Stimulated activated CD4-positive, alpha-beta T cell treated with anti-CD3 and anti-CD28 coated beads, Interleukin-4, amount 100 ng/mL, for 4 hours (primary cell): ENCODE data around the gene COL27A1.
"Not testable (repeated sequence)": the region's sequence is repeated elsewhere in the genome, so short reads cannot be mapped to it uniquely, and the experiment has no call there.

Experiments
- DNase-seq, 2 experiments: peaks; one replicate each; pipeline ENCODE4 v3.0.0-alpha.2; 2020

Gene COL27A1

DNA sequence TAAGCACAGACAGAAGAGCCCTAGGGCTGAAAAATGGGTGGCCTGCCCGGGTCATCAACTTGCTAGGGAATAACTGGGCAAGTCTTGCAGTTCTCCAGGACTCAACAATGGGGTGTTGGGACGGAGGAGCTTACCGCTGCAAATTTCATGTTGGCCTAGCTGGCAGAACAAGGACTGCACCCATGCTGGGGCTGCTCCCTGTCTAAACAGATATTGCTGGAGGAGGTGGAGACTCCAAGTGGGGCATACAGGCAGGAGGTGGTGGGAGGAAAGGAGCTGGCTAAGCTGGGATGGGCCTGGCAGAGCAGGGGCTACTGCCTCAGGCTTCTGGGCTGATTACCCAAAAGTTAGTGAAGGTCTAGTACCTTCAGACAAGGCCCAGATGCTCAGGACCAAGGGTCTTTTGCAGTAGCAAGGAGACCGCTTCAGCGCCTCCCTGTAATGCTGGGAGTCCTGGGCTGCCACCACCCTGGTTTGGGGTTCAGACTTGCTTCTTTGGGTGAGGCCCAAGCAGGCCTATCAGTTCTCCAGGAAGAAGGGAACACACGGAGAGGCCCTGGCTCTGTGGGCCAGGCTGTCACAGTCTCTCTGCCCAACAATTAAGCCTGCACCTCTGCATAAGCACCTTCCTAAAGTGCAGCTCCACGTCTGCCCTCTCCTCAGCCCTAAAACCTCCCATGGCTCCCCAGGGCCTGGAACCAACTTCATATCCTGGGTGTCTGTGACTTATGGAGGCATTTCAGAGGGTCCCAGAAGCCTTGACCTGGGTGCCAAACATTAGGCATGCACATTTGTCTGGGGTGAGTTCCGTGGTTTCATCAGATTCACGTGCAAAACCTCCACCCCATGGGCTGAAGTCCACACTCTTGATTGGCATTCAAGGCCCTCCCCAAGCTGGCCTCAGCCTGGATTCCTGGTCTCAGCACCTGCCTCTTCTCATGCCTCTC is 32.0 kb upstream of the COL27A1 start:
- DNase-seq: no peak

DNA sequence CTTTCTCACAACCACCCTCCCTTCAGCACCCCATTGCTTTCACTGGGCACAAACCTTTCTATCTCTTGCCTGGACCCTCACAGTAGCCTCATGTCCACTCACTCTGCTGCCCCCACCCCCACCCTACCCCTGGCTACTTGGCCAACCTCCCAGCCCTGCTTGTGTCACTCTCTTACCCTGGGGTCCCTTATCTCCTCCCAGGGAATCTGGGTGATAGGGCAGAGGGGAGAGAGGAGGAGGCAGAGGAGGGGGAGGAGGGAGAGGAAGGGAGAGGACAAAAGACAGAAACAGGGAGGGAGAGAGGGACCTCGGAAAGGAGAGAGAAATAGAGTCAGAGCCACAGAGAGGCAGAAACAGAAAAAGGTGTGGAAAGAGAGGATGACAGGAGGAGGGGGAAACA is 31.2 kb upstream of the COL27A1 start:
- DNase-seq: no peak

DNA sequence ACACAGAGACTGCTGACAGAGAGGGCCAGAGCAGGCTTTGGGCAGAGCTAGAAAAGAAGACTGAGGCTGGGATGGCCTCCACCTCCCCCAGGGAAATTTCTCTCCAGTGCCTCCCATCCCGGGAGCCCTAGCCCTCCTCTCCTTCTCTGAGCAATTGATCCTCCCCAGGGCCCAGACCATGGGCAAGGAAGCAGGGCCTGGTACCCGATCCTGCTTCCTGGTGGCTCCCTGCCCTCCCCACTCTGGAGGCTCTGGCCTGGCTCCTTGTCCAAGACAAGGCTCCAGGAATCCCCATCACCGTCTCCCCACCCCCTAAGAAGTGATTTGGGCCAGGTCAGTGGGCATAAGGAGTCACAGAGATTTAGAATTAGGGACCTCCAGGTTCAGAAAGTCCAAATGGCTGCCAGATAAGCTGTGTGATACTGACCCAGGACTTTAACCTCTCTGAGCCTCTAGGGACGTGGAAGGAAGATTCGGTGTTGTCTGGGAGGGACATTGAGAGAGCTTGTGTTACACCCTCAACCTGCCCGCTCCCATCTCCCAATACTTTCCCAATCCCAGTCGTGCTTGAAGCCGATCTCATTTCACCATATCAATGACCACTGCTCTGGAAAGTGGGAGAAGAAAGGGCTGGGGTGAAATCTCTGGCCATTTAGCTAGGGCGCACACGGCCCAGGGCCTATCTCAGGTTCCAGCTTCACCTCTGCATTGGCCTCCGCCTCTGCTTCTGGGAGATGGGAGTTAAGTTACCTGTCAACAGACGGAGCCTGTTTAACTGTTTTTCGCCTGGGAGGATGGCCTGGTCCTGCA is 30.5 kb upstream of the COL27A1 start:
- no peak for DNase-seq

DNA sequence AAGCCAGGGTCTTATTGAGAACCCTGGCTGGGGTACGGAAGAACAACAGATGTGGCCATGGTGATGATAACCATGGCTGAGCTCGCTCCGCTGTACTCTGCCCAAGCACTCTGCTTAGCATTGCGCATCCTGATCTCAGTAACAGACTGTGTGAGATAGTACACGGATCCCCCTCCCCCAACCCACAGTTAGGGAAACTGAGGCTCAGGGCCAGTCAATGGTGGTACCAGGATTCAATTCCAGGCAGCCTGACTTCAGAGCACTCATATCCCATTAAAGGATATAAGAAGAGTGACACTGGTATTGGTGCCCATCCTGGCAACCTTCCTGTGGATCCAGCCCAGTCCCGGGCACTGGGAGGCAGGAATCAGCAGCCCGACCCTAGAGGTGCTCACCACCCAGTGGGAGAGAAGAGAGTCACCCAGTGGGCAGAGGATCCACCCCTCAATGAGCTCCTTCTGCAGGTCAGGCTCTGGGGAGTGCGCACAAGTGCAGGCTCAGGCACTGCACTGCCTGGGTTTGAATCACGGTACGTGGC is 29.8 kb upstream of the COL27A1 start:
- no peak for DNase-seq

DNA sequence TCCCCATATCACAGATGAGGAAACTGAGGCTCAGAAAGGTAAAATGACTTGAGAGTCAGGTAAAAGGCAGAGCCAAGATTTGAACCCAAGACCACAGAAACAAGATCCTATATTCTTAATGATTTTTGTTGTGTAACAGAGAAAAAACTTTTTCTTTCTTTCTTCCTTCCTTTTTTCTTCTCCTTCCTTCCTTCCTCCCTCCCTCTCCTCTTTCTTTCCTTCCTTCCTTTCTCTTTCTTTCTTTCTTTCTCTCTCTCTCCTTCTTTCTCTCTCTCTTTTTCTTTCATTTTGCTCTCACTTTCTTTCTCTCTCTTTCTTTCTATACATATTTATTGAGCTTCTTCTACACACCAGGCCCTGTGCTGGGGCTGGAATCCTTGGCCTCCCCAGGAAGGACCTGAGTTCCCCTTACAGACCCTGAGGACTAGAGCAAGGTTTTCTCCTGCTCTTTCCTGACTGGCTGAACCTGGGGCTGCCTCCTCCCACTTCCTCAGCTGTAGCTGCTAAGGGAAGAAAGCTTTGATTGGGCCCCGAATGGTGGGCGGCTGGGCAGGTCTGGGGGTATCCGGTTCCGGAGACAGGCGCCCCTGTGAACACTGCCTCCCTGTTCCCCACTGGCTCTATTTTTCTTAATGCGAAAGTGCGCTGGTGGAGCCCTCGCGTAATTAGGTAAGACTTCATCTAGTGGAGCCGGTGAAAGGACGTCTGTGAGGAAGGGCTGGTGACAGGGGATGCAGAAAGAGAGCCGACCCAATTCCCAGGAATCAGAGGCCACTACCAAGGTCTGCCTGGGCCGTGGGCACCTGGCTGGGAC is 28.9 kb upstream of the COL27A1 start:
- DNase-seq: no peak

DNA sequence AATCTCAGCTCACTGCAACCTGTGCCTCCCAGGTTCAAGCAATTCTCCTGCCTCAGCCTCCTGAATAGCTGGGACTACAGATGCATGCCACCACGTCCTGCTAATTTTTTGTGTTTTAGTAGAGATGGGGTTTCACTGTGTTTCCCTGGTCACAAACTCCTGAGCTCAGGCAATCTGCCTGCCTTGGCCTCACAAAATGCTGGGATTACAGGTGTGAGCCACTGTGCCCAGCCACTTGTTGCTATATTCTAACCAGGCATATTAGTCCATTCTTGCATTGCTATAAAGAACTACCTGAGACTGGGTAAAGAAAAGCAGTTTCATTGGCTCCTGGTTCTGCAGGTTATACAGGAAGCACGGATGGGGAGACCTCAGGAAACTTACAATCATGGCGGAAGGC is 26.6 kb upstream of the COL27A1 start:
- DNase-seq: not testable (repeated sequence)

DNA sequence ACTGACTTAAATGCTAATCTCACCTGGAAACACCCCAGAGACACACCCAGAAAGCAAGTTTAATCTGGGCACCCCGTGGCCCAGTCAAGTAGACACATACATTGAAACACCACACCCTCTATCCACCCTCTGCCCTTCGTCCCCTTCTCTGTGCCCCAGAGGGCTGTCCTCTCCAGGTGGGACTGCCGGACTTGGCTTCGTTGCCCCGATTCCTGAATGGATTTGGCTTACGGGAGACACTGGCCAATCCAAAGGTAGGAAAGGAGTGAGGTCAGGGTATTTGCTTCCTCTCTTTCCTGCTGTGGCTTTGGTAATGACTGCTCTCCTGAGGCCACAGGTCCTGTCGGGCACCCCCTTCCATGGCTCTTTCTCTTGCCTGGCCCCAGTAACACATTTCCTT is 25.2 kb upstream of the COL27A1 start:
- DNase-seq: no peak

DNA sequence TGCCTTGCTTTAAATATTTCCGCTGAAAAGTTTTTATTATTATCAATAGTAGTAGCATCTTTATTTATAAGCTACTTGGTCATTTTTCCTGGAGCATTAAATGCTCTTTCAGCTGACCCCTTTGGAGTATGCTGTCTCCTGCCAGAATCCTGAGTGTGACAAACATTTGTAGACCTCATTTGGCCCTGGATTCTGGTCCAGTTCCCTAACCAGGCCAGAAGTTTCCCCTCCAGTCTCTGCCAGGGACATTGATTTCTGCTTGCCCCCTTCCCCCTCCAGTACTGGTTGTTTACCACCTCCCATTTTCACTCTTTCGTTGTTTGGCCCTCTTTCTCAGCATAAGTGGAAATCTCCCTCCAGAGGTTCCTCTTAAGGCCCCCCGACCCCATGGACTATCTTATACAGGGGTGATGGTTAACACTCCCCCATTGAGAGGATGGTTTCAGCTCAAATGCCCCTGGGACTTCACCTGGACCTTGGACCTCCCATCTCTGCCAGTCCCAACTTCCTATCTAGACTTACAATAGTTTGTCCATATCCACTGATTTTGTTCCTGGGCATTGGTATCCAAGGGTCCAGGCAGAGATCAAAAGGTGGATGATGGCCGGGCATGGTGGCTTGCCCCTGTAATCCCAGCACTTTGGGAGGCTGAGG is 24.6 kb upstream of the COL27A1 start:
- DNase-seq: no peak

DNA sequence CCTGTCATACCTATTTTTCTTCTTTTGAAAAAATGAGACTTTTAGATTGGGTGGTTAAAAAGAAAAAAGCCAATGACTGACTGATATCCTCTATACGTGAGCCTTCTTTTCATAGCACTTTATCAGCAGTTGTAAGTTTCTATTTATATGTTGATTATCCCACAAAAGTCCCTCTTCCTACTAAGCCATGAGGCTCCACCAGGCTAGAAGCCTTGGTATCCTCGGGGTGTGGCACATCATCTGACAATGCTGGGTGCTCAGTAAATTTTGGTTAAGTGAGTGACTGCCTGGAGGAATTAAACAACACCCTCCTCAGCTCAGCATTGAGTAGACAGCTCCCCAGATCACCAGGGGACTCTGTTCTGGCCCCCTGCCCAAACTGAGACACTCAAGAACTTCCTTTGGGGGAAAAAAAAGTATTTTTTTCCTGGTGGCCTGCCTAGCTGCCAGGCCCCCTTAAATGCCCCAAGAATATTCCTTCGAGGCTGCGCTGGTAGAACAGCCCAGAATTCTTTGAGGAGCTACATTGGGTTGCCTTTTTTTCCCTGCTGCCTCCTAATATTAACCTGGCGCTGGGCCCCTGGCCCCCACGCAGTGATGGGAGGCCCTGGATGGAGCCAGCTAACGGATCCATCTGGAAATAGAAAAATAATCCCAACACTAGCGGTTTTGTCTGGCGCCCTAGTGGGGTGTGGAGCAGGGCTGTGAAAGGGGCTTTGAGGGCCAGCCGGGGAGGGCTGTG is 23.4 kb upstream of the COL27A1 start:
- DNase-seq: no peak

DNA sequence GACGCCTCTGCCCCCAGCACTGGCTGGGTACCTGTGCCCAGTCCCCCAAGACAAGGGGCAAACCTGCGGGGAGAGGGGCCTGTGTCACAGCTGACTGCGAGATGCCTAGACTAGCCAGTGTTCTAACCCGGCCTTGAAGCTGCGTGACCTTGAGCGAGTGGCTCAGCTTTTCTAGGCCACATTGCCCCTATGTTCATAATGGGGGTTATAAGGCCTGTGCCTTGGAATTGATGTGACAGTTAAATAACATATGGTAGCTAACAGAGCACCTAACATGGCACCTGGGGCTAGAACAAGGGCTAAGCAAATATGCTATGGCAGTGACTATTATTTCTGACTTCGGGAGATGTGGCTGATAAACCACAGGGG is 22.8 kb upstream of the COL27A1 start:
- no peak for DNase-seq

DNA sequence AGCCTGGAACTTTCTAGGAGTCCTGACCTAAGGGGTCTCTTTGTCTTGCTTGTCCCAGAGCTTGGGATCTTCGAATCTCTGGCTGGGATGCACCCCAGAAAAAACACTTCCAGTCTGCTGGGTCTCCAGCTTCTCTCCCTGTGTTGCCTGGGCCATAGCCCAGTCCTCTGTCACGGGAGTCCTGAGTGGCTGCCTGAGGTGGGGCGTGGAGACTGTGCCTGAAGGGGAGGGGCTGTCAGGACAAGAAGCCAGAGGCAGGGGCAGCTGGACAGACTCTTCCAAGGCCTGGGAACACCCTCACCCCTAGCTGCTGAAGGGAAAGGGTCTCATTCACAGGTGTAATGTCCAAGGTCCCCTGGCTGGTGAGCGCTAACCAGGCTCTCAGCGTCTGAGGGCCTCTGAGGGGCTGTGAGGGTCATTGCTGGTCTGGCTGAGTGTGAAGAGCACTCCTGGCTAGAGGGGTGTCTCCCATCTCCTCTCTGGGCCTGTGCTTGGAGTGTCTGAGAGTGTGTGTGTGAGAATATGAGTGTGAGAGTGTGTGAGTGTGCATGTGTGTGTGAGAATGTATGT is 20.4 kb upstream of the COL27A1 start:
- DNase-seq: no peak

DNA sequence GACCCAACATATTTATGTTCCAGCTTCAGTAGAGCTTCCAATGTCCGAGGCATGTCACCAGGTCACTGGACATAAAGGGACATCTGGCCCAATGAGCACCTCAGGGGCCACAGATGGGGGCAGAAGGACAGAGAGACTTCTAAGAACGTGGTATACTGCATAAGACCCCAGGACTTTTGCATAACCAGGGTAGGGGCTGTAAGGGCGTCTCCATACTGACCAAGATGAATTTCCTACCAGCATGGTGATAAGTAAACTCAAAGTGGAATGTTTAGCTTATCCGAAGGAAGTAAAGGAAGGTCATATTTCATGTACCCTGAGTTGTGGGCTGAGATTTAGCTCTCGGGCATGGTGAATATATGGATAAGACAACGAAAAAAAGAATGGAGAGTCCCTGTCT is 17.5 kb upstream of the COL27A1 start:
- no peak for DNase-seq

DNA sequence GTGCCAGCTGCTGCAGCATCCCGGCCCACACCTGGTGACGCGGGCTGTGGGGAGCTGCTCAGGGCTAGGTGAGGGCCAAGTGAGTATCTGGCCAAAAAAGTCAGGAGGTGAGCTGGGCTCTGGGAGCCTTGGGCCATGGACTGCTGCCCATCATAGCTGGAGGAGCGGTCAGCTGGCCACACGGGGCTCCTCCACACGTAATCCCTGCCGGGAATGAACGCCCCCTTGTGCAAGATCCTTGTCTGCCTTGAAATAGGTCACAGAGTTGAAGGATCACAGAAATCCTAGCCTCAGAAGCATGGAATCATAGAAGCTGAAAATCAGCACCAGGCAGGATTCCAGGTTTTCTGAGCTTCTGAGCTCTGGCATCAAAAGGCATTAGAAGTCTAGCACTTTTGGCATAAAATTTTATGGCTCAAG is 16.8 kb upstream of the COL27A1 start:
- DNase-seq: no peak

DNA sequence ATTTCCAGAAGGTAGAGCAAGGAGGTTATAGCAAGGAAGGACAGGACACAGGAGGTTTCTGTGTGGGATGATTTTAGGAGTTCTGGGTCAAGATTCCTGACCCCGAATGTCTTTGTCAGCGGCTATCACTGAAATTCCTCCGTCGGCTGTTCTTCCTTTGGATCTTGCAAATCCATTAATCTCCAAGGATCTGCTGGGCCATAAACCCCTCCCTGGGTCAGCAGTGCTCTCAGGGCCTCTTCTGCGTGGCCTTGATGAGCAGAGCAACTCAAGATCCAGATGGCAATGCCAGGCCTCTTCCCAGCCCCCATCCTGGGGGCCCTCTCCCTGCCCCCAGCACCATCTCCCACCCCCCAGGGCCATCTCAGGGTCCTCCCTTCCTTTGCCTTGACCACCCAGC is 16.3 kb upstream of the COL27A1 start:
- no peak for DNase-seq

DNA sequence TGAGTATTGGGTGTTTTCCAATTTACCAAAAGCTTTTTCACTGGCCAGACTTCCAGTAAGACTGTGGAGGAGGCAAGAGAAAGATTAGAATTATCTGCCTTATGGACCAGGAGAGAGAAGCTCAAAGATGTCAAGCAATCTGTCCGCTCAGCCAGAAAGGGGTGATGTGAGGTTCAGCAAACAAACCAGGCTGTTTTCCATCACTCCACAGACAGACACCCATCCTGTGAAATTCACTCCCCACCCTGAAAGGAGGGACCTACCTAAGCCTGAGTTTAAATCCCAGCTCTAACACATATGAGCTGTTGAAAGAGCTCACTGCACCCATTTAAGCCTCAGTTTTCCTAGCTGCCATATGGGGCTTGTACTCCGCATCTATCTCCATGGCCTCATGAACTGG is 14.9 kb upstream of the COL27A1 start:
- no peak for DNase-seq

DNA sequence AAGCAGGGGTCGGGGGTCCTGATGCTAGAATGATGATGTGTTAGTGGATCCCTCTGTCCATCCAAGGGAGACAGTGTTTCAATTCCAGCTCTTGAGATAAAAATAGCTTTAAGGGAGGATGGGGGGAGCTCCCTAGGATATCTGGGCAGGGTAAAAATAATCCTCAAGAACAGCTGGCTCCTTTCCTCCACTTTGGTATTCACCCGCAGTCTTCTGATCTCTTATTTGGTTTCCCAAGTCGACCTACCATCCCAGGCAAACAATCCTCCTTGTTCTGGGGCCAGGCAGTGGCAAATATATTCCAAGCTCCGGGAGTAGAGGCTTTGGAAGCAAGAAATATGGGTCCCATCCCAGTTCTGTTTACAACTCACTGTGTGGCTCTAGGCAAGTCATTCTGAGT is 14.5 kb upstream of the COL27A1 start:
- DNase-seq: no peak

DNA sequence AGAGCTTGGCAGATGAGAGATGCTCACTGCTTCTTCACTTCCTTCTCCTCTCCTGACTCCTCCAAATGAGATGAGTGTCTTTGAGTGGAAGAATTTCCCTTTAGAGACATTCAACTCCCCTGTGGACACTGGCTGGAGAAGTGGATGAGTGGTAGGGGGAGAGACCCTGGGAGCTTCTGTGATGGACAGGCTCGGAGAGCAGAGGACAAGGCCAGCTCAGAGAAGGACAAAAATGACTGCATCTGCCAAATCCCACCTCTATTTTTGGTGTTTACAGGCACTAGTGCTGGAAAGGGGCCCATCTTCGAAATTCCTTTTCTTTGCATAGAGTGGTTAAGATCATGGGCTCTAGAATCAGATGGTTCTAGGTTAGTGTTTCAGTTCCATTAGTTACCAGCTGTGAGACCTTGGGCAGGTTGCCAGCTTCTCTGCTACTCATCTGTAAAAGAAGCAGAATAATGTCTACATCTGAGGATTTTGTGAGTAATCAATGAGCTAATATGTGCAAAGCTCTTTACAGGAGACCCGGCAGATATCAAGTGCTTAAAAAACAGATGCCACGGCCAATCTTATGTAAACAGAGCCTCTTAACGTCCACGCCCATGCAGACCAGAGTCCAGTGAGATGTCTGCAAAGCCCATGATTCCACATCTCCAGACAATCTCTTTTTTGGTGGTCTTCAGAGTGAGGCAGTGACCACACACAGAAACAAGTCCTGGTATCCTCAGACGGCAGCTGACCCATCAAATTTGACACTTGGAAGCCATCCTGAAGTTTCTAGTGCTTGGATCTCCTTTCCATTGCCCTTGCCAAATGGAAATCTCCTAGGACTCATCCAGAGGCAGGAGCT is 13.6 kb upstream of the COL27A1 start:
- no peak for DNase-seq

DNA sequence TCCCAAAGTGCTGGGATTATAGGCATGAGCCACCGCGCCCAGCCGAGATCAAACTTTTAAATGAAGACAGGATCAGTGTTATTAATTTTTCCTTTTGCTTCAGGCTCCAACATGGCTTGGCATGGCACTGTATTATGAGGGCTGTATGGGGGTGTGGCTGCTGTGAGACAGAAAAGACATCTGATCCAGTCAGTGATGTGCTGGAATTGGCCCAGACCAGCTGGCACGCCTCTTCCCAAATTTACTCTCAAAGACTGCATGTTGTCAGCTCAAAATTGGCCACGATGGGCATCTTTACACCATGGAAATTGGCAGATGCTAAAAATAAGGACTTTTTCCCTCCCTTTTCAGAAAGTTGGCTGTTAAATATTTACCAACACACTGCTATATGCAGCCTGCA is 12.1 kb upstream of the COL27A1 start:
- no peak for DNase-seq

DNA sequence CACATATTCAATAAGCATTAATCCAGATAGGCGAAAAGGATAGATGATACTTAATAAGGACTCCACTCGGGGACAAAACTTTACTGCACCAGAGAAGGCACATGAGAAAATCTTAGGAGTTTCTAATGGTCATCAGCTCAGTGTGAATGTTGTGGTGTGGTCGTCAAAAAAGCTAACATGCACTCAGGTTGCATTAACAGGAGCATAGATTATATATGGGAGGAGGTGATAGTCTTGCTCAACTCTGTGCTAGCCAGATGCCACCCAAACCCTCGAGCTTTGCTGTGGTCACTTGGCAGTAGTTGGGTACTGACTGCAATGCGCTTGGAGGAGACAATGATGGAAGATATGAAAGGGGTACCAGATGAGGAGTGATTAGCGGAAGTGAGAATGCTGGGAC is 8.6 kb upstream of the COL27A1 start:
- no peak for DNase-seq

DNA sequence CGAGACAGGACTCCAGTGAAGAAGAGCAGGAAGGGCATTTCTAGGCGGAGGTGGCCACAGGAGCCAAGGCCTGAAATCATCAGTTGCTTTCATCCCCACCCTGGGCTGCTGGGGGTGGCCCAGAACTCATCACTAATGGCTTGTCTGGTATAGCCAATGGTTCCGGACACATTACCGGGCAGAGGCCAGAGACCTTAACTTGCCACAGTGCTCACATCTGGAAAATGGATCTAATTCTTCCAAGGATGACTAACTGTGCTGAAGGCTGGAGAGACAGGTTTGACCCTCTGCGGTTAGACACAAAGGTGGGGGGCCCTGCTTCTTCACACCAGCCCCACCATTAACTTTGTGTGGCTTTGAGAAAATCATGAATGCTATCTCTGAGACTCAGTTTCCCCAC is 6.2 kb upstream of the COL27A1 start:
- DNase-seq: no peak
